HepG2 (cell line): Measurements from ENCODE around the gene LINC00632.

Experiments
- CTCF ChIP-seq: sonication (generic); formaldehyde crosslinking; IDR thresholded peaks from 2 replicates; pipeline ENCODE4 v1.5.0; 2020; ENCODE audit warnings: mild to moderate bottlenecking, missing genetic modification reagents, moderate library complexity
- EZH2 ChIP-seq: conservative IDR thresholded peaks from 2 replicates; pipeline ENCODE4 v1.6.1; 2012; ENCODE audit warnings: mild to moderate bottlenecking, low read depth, low read length, moderate library complexity
- HHEX ChIP-seq: IDR thresholded peaks from 2 replicates; pipeline ENCODE4 v1.6.1; 2016; ENCODE audit warnings: control low read depth
- JUNB ChIP-seq: sonication (generic); formaldehyde crosslinking; IDR thresholded peaks from 2 replicates; pipeline ENCODE4 v1.8.0; 2022; ENCODE audit warnings: missing genetic modification reagents, mild to moderate bottlenecking, borderline replicate concordance
- MNT ChIP-seq: fragments of 450-650 bp; IDR thresholded peaks from 2 replicates; pipeline ENCODE4 v1.6.1; 2016
- PATZ1 ChIP-seq: sonication (generic); formaldehyde crosslinking; IDR thresholded peaks from 2 replicates; pipeline ENCODE4 v1.4.0; 2020; ENCODE audit warnings: missing genetic modification reagents
- PCBP2 ChIP-seq: fragments of 200-400 bp; formaldehyde crosslinking; optimal IDR thresholded peaks from 2 replicates; pipeline ENCODE3; 2018; ENCODE audit warnings: low read length, low read depth; ENCODE audit not compliant: poor library complexity, severe bottlenecking
- RAD21 ChIP-seq: fragments of 450-650 bp; formaldehyde crosslinking; IDR thresholded peaks from 2 replicates; pipeline ENCODE4 v1.5.0; 2020; ENCODE audit warnings: mild to moderate bottlenecking
- SKIL ChIP-seq: sonication (generic); formaldehyde crosslinking; IDR thresholded peaks from 2 replicates; pipeline ENCODE4 v1.8.0; 2022; ENCODE audit warnings: missing genetic modification reagents, mild to moderate bottlenecking, moderate library complexity, borderline replicate concordance
- ZBTB33 ChIP-seq: sonication (generic); formaldehyde crosslinking; IDR thresholded peaks from 2 replicates; pipeline ENCODE4 v1.4.0; 2020; ENCODE audit warnings: missing genetic modification reagents
- ZNF101 ChIP-seq: sonication (generic); formaldehyde crosslinking; IDR thresholded peaks from 2 replicates; pipeline ENCODE4 v1.4.0; 2020; ENCODE audit warnings: mild to moderate bottlenecking, low read depth, missing genetic modification reagents, borderline replicate concordance
- ZNF780A ChIP-seq: sonication (generic); formaldehyde crosslinking; IDR thresholded peaks from 2 replicates; pipeline ENCODE4 v1.8.0; 2022; ENCODE audit warnings: mild to moderate bottlenecking, missing genetic modification reagents, moderate library complexity
- ZNF792 ChIP-seq: IDR thresholded peaks from 2 replicates; pipeline ENCODE4 v1.6.1; 2016

GRCh38 chrX:140710710-140711109 lies 1.2 kb downstream of the LINC00632 start:
- TF ChIP-seq CTCF (no peak), PATZ1 (CRISPR knock-in tag) (no peak), JUNB (no peak), ZNF780A (no peak), ZBTB33 (no peak), ZNF101 (CRISPR knock-in tag) (no peak), MNT (no peak), RAD21 (no peak), HHEX (CRISPR knock-in tag) (no peak), PCBP2 (no peak), ZNF792 (CRISPR knock-in tag) (no peak), EZH2 (no peak), SKIL (CRISPR knock-in tag) (no peak)
